ENCODE data around the gene FCHSD2.

DNA sequence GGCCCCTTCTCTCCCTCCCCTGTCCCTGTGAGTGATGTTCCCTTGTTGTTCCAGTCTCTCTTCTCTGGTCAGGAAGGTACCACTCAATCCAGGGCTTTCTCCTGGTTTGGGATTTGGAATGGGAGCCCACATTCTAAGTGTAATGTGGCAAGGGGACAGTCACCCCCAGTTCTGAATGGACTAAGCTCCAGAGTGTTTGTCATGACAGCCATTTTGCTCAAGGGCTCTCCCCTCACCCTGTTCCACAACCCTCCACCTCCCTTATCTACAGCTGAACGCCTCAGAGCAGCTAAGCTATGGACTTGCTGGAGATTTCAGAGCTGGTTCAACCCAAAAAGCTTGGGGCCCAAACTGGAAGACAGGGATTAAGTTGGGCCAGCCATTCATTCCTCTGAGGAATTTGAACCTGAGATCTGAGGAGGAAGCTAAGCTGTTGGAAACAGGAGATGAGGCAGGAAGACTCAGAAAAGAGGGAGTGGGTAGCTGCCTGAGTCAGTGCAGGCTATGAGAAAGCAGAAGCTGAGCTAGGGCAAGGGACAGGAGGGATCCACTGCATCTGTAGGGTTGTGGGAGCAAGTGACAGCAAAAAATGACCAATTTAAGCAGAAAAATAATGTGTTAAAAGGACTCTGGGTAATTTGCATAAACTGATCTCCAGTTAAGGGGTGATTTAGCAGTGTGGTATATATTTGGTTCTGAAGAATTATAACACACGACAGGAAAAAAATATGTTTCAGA, 22.9 kb upstream of the FCHSD2 start:
- TF ChIP-seq EP300 (IDR thresholded peaks at IDR 0.05) (no peak), JUNB (IDR thresholded peaks at IDR 0.05) (no peak), POLR2A (IDR thresholded peaks at IDR 0.05; ENCODE audit: low read length) (no peak)
- TF ChIP-seq, protein P1, sequence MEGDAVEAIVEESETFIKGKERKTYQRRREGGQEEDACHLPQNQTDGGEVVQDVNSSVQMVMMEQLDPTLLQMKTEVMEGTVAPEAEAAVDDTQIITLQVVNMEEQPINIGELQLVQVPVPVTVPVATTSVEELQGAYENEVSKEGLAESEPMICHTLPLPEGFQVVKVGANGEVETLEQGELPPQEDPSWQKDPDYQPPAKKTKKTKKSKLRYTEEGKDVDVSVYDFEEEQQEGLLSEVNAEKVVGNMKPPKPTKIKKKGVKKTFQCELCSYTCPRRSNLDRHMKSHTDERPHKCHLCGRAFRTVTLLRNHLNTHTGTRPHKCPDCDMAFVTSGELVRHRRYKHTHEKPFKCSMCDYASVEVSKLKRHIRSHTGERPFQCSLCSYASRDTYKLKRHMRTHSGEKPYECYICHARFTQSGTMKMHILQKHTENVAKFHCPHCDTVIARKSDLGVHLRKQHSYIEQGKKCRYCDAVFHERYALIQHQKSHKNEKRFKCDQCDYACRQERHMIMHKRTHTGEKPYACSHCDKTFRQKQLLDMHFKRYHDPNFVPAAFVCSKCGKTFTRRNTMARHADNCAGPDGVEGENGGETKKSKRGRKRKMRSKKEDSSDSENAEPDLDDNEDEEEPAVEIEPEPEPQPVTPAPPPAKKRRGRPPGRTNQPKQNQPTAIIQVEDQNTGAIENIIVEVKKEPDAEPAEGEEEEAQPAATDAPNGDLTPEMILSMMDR (IDR thresholded peaks at IDR 0.05): no peak
